AG04449 (cell line): Measurements from ENCODE around the gene PDZK1IP1.

Experiments used
- CTCF ChIA-PET: fragments of 350-600 bp; formaldehyde crosslinking; extraction: SDS; loops from one replicate; lab custom pipeline; 2021; ENCODE audit warnings: antibody characterized with exemption; lab: Yijun Ruan, JAX
- POLR2A ChIA-PET: fragments of 400-600, 350-600 bp; formaldehyde crosslinking; extraction: SDS; loops from one replicate; lab custom pipeline; 2020; ENCODE audit warnings: antibody characterized with exemption, inconsistent platforms; lab: Yijun Ruan, JAX
- DNase-seq: peaks from one replicate; pipeline ENCODE4 v3.0.0-alpha.2; 2010; ENCODE audit warnings: low read depth, low spot score
- H3K4me3 ChIP-seq: 2 replicates; pipeline ENCODE4 v1.5.1; 2011; ENCODE audit warnings: low read depth, mild to moderate bottlenecking, control low read depth, low read length
- TF ChIP-seq, protein P1 (sequence below): IDR thresholded peaks from one replicate; pipeline ENCODE4 v1.5.1; 2011; ENCODE audit warnings: mild to moderate bottlenecking, moderate library complexity, low read length, control low read depth, inconsistent platforms; ENCODE audit not compliant: insufficient read depth; ENCODE audit errors: missing control alignments

Gene PDZK1IP1

DNA sequence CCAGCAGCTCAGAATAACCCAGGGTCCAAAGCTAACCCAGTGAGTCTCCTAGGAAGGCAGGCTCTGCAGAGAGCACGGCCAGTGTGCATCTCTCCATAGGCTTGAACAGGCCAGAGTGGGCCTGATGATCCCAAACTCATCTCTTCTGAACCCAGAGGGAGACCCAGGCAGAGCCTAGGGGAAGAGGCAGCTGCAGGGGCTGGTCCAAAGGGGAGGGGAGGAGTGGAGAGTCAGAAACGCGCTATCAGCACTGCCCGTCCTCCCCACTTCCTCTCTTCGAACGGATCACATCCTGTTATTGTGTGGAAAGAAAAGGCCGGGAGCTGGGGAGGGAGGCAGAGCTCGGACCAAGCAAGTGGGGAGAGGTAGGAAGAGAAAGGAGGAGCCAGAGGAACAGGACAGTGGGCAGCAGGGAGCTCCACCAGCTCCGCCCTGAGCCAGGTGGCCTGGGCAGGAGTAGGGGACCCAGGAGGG, 22.0 kb upstream of the PDZK1IP1 start:
- no peak for DNase-seq
- POLR2A ChIA-PET: no interaction called here

DNA sequence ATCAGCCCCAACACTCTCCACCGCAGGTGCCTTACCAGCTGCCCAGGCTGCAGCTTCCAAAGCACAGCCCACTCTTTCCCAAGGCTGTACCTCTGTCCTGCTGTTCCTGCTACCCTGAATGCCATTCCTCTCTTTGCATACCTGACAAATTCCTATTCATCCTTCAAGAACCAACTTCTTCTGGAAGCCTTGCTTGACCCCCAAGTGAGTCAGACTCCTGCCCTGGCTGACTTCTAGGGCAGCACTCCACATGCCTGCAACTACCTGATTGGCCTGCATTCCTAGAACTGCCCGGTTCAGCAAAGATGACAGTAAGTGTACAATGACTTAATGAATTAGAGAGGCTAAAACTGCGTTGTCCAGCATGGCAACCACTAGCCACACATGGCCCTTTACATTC, 20.8 kb upstream of the PDZK1IP1 start:
- POLR2A ChIA-PET: no interaction called here
- TF ChIP-seq, protein P1, sequence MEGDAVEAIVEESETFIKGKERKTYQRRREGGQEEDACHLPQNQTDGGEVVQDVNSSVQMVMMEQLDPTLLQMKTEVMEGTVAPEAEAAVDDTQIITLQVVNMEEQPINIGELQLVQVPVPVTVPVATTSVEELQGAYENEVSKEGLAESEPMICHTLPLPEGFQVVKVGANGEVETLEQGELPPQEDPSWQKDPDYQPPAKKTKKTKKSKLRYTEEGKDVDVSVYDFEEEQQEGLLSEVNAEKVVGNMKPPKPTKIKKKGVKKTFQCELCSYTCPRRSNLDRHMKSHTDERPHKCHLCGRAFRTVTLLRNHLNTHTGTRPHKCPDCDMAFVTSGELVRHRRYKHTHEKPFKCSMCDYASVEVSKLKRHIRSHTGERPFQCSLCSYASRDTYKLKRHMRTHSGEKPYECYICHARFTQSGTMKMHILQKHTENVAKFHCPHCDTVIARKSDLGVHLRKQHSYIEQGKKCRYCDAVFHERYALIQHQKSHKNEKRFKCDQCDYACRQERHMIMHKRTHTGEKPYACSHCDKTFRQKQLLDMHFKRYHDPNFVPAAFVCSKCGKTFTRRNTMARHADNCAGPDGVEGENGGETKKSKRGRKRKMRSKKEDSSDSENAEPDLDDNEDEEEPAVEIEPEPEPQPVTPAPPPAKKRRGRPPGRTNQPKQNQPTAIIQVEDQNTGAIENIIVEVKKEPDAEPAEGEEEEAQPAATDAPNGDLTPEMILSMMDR: no peak
- no peak for DNase-seq
- CTCF ChIA-PET: interaction anchor here (1.5 to 3.4 kb wide), 2 partner anchors 17 kb away, joined by 10 to 12 read pairs; no protein-coding TSS in a partner anchor
- H3K4me3 ChIP-seq: no peak overlapping the region

More for the DNA sequence above, 22.0 kb upstream of the PDZK1IP1 start:
- CTCF ChIA-PET: interaction anchor here (1.4 to 3.4 kb wide), 2 partner anchors 18 to 51 kb away, joined by 3 to 12 read pairs; no protein-coding TSS in a partner anchor
- H3K4me3 ChIP-seq: no peak overlapping the region
- TF ChIP-seq, protein P1: no peak

GRCh38 chr1:47209725-47210325, 20.0 kb upstream of the PDZK1IP1 start:
- DNase-seq: no peak
- ChIA-PET CTCF (interaction anchor here (1.5 kb wide), 1 partner anchor 17 kb away, joined by 10 read pairs; no protein-coding TSS in a partner anchor), POLR2A (no interaction called here)
- TF ChIP-seq, protein P1: no peak
- no peak overlapping the region for H3K4me3 ChIP-seq

DNA sequence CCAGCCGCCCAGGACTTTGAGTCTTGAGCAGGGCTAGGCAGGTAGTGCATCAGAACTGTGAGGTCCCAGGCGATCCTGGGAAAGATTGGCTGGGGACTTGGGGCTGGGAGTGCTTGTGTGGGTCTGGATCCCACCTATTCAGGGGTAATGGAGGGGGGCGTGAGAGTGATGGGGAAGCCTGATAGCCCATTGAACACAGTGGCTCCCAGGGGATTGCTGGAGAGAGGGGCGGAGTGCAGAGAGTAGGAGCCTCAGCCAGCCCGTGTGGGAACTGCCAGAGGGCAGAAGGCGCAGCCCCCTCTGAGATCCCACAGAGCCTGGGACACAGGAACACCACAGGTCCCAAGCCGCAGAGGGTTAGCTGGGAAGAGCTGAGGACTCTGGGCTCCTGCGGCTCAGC, 19.3 kb upstream of the PDZK1IP1 start:
- TF ChIP-seq, protein P1: no peak
- no peak overlapping the region for H3K4me3 ChIP-seq
- ChIA-PET POLR2A (no interaction called here), CTCF (interaction anchor here (1.5 kb wide), 1 partner anchor 16 kb away, joined by 10 read pairs; no protein-coding TSS in a partner anchor)
- DNase-seq: no peak

DNA sequence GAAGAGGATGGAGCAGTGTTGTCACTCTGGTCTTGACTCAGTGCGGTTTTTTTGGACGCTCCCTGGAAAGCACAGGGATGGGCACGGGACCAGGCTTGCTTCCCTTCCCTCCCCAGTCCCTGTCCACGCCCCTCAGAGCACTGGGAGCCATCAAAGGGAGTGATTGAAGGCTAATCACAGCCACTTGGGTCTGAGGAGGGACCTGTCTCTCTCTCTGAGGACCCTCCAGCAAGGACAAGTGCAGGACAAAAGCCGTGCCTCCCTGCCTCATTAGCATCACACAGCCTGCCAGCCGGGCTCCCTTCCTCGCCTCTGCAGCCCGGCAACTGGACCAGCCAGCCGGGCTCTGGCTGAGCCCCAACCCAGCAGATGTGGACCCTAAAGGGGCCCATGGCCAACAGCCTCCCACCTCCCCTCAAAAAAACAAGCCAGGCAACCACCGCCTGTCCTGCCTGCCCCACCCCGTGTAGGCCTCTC, 18.6 kb upstream of the PDZK1IP1 start:
- DNase-seq: no peak
- TF ChIP-seq, protein P1: no peak
- POLR2A ChIA-PET: no interaction called here
- CTCF ChIA-PET: interaction anchor here (4.8 kb wide), 1 partner anchor 15 kb away, joined by 46 read pairs; no protein-coding TSS in a partner anchor
- H3K4me3 ChIP-seq: no peak overlapping the region

DNA sequence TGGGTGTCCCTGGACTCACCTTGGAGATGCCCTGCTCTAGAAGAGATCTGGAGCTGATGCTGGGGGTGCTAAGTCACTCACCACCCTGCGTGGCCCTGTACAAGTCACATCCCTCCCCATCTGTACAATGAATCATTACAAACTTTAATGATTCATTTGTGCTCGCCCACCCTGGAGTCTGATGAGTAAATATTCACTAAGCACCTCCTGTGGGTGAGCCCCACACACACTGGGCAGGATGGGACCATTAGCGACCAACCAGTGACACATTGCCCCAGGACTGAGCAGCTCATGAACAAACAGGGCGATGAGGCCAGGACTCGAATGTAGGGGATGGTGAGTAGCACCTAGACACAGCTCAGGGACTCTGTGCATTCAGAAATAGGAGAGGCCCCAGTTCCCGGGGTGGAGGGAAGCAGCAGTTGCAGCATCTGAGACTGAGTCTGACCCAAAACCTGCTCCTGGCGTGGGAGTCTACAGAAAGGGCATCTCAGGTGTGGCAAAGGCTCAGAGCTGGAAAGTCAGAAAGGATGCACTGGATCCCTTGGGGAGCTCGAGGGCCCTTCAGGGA, 18.1 kb upstream of the PDZK1IP1 start:
- POLR2A ChIA-PET: interaction anchor here (0.6 kb wide), 1 partner anchor 31 kb away, joined by 5 read pairs; no protein-coding TSS in a partner anchor
- no peak overlapping the region for H3K4me3 ChIP-seq
- TF ChIP-seq, protein P1: no peak
- CTCF ChIA-PET: interaction anchor here (0.7 to 4.8 kb wide), 3 partner anchors 14 to 55 kb away, joined by 3 to 46 read pairs (median 3); no protein-coding TSS in a partner anchor
- DNase-seq: no peak
